ENCODE data around the gene NAT10. TPM values are rescaled to one million over a fixed set of nuclear protein-coding genes. Genes with fewer than 3 reads are reported as not detected.

The NAT10 gene
- total RNA-seq, 1 donor from 2014 or later, result 31.6 TPM

DNA sequence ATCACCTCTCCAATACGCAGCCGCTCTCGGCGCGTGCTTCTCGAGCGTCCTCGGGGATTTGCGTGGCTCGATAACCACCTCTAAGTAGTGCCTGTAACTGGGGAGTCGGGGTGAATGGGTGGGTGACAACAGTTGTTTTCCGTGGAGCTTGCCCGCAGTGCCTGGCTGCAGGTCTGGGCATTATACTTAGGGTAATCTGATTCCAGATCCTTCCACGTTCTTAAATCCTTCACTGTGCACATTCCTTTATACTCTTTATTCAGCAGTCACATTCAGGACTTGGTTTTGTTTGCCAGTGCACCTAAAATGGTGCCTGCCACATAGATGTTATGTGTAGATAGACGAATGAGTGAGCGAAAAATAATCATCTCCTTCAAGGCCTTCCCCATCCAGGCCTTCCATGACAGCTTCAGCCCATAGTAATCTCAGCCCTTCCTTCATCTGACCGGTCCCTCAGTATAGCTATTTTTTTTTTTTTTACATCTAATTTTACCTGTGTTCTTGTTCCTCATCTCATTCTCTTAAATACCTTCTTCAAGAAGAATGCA is 602 bp downstream of the NAT10 start:
- DNase-seq (ENCODE audit: low spot score), result no peak

DNA sequence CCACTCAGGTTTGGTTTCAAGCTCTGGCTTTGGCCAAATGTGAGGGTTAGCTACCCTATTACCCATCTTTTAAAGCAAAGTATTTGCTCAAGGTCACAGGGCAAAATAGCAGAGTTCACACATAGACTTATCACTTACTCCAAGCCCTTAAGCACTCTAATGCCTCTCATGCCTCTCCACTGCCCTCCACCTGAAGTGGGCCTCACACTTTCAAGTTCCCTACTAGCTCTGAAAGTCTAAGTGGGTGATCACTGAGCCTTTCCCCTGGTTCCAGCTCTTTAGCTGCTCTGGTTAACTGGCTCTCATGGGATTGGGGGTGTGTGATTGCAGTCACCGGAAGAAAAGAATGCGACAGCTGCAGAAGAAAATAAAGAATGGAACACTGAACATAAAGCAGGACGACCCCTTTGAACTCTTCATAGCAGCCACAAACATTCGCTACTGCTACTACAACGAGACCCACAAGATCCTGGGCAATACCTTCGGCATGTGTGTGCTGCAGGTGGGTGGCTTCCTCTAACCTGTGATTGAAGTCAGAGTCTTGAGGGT is 6.4 kb downstream of the NAT10 start:
- DNase-seq (ENCODE audit: low spot score), result no peak

GRCh38 chr11:34114014-34114413 is 8.6 kb downstream of the NAT10 start:
- no peak for DNase-seq (ENCODE audit: low spot score)

- DNase-seq (ENCODE audit: low spot score), result no peak
These were observed 9.0 kb downstream of the NAT10 start for GRCh38 chr11:34114471-34114870.

- DNase-seq (ENCODE audit: low spot score), result no peak
These were observed 15.2 kb downstream of the NAT10 start for GRCh38 chr11:34120651-34121050.

- DNase-seq (ENCODE audit: low spot score), result no peak
These were observed 19.6 kb downstream of the NAT10 start for GRCh38 chr11:34124885-34125668.

DNA sequence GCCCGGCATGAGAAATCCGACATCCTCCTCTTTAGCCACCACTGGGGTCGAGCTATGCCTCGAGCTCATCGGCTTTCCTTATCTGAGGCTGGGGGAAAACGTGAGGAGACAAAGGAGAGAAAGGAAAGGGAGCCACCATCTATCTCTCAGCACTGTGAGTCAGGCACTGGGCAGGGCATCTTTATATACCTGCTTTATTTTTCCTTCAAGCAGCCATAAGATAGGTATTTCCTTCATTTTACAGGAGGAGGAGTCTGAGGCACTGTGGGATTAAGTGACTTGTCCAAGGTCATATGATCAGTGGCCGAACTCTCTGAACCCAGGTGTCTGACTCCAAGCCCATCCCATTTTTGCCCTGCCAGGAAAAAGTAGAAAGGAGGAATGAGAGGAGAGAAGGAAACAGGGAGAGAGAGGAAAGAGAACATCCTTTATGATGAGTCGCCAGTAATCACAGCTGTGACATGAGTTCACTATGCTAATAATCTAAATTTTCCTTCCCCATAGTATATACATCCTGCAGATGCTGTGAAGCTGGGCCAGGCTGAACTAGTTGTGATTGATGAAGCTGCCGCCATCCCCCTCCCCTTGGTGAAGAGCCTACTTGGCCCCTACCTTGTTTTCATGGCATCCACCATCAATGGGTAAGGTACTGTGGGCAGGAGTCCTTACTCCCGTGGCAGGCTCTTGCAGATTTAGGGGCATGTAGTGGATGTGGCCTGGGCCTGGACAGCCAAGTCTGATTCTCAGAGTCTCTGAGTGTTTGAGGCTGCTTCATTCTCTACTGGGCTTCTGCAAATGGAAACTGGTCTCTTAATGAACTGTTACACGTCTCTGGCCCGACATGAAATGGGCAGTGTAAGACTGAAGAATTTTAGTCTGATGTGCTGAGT is 21.8 kb downstream of the NAT10 start:
- DNase-seq (ENCODE audit: low spot score), result no peak

DNA sequence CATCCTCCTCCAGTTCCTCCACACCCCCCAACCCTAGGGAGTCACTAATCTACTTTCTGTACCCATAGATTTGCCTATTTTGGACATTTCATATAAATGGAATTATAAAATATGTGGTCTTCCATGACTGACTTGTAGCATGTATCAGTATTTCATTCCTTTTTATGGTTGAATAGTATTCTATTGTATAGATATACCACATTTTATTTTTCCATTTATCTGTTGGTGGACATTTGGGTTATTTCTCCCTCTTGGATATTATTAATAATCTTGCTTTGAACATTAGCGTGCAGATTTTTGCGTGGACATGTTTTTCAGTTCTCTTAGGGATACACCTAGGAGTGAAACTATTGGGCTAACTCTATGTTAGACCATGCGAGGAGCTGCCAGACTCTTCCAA is 23.4 kb downstream of the NAT10 start:
- DNase-seq (ENCODE audit: low spot score), result no peak

GRCh38 chr11:34132261-34132965 is 27.0 kb downstream of the NAT10 start:
- DNase-seq (ENCODE audit: low spot score), result no peak

DNA sequence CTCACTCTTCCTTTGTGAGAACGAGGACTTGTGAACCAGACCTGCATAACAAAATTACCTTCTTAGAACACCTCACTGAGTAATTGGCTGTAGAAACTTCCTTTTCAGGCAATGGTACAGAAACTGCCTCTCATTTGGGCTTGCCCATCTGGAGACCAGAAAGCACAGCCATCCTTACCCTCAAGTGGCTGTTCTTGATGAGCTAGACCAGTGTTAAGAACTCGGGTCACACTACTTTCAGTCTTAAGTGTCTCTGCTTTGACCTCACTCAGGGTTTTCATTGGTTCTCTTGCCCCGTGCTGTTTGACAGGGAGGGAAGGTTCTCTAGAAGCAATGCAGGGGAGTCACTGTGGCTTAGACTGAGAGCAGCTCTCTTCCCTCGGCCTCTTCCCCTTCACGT is 29.3 kb downstream of the NAT10 start:
- no peak for DNase-seq (ENCODE audit: low spot score)

DNA sequence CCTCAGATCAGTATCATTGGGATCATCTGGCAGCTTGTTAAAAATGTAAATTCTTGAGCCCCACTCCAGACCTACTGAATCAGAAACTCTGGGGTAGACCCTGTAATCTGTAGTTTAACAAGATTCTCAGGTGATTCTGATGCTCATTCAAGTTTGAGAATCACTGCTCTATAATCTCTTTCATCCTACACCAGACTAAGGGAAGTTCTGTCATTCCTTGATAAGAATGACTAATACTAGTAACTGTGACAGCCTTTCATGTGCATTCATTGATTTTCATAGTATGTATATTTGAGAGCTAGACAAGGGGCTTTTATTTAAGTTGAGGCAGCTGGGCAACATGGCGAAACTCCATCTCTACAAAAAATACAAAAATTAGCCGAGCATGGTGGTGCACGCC is 30.0 kb downstream of the NAT10 start:
- DNase-seq (ENCODE audit: low spot score), result no peak

- DNase-seq (ENCODE audit: low spot score), result no peak
These were observed 31.0 kb downstream of the NAT10 start for GRCh38 chr11:34136420-34136819.

DNA sequence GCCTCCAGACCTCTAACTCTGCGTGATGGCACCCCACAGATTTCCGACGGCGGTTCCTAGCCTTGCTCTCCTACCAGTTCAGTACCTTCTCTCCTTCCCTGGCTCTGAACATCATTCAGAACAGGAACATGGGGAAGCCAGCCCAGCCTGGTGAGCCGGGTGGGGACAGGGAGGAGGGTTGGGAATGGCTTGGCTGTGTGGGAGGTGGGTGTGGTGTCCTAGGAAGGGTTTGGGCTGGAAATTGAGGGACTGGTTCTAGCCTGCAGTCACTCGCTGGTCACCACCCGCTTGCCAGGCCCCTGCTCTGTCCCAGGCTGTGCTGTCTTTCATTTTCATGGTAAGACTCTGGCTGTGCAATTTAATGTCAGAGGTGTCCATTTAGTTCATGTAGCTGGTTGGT is 33.9 kb downstream of the NAT10 start:
- no peak for DNase-seq (ENCODE audit: low spot score)

DNA sequence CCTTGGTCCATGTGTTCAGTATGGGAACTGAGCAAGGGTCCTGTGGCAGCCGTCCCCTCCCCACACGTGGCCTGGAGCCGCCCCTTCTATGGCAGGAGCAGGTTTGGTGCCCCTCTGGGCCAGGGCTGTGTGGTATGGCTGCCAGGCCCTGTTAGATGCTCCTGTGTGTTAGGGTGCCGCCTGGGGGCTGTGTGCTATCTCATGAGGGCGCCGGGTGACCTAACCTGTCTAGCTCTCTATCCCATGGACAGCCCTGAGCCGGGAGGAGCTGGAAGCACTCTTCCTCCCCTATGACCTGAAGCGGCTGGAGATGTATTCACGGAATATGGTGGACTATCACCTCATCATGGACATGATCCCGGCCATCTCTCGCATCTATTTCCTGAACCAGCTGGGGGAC is 34.7 kb downstream of the NAT10 start:
- DNase-seq (ENCODE audit: low spot score), result no peak

GRCh38 chr11:34143048-34143447 is 37.6 kb downstream of the NAT10 start:
- DNase-seq (ENCODE audit: low spot score), result no peak

GRCh38 chr11:34145073-34145472 is 39.6 kb downstream of the NAT10 start:
- no peak for DNase-seq (ENCODE audit: low spot score)

GRCh38 chr11:34145847-34146381 is 40.5 kb downstream of the NAT10 start:
- no peak for DNase-seq (ENCODE audit: low spot score)

GRCh38 chr11:34146411-34146810 is 41.0 kb downstream of the NAT10 start:
- no peak for DNase-seq (ENCODE audit: low spot score)

- no peak for DNase-seq (ENCODE audit: low spot score)
These were observed 41.4 kb downstream of the NAT10 start for GRCh38 chr11:34146866-34147265.

- no peak for DNase-seq (ENCODE audit: low spot score)
These were observed 42.2 kb downstream of the NAT10 start for GRCh38 chr11:34147581-34147980.

GRCh38 chr11:34148504-34149165 is 43.2 kb downstream of the NAT10 start:
- no peak for DNase-seq (ENCODE audit: low spot score)

All from mucosa of gallbladder (tissue), 1 donor.